GM21360 (cell line): ENCODE measurements around the gene DDC.
A peak's percentile ranks its signal among the peaks of the same experiment; 100 is the strongest.
"Not testable (repeated sequence)": the region's sequence is repeated elsewhere in the genome, so short reads cannot be mapped to it uniquely, and the experiment has no call there.

Source experiments
- ATAC-seq: cut with Tn5 transposase; IDR thresholded peaks from one replicate; pipeline ENCODE4 v1.9.1; 2021; ENCODE audit warnings: mild to moderate bottlenecking, moderate library complexity; ENCODE audit not compliant: unreplicated experiment

Gene DDC

DNA sequence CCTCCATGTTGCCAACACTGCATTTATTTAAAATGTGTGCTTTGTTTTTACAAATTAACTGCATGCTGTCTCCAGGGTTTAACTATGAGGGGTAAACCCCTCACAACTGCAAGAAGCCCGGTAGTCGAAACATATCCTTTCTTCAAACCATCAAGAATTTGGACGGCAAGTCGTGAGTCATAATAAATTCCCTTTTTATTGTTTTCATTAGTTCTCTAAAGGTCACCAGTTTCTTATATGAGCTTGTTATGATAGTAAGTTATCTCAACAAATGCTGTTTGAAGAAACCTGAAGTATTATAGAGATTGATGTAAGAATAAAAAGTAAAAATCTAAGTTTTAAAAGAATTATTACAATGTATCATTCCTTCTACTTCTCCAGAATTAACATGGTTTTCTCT, 102.8 kb downstream of the DDC start:
- no peak for ATAC-seq

DNA sequence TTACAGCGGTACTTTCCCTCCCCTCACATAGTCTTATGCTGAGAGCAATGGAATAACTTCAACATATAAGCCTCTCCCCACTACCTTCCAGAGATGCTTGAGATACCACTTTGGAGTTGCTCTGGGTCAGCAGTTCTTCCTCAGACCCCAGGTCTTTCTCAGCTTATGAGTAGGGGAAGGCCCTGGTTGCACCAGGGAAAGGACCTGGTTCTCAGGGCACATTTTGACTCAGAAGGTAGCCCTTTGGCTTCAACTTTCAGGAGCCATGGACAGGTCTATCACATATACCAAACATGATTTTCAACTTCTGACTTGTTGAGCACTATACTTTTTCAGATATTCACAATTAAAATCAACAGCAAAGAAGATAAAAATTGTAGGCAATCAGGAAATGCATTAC, 103.5 kb downstream of the DDC start:
- no peak for ATAC-seq

DNA sequence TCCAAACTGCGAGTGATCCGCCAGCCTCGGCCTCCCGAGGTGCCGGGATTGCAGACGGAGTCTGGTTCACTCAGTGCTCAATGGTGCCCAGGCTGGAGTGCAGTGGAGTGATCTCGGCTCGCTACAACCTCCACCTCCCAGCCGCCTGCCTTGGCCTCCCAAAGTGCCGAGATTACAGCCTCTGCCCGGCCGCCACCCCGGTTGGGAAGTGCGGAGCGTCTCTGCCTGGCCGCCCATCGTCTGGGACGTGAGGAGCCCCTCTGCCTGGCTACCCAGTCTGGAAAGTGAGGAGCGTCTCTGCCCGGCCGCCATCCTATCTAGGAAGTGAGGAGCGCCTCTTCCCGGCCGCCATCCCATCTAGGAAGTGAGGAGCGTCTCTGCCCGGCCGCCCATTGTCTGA, 106.0 kb downstream of the DDC start:
- not testable (repeated sequence) for ATAC-seq

DNA sequence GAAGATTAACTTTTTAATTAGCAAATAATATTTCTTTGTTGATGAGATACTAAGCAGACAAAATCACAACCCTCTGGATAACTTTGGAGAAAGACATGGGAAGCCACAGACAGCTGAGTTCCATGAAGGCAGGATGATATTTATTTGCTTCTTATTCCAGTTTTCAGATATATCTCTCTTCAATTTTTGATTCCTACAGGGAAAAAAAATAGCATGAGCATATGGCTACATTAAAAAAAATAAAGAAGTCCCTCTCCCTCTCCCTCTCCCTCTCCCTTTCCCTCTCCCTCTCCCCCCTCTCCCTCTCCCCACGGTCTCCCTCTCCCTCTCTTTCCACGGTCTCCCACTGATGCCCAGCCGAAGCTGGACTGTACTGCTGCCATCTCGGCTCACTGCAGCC, 106.6 kb downstream of the DDC start:
- not testable (repeated sequence) for ATAC-seq

DNA sequence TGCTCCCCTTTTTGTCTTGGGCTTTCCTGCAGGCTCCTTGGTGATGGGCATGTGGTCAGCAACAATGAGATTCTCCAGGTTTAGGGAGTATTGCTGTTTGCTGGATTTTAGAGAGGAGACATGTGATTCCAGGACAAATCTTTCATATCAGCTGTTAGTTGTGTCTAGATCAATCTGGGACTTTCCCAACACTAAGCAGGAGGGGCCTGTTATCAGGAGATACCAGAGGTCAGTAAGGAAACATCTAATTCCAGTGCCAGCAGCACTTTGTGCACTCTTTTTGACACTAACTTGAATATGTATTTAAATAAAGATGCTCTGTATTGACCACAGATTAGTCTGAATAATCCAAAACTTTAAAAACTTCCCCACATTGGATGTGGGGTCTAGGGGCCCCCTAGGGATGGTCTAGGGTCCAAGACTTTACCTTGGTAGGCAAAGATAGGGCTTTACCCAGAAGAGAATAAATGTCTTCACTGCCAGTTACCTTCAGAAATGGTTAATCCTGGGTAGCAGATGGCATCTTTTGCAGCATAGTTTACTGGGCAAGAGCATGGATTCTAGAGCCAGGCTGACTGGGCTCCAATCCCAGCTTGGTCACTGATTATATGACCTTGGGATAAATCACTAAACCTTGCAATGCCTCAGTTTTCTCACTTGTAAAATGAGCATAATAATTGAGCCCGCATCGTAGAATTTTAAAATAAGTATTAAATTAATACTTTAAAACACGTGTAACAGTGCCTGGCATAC, 108.7 kb downstream of the DDC start:
- ATAC-seq = no peak

DNA sequence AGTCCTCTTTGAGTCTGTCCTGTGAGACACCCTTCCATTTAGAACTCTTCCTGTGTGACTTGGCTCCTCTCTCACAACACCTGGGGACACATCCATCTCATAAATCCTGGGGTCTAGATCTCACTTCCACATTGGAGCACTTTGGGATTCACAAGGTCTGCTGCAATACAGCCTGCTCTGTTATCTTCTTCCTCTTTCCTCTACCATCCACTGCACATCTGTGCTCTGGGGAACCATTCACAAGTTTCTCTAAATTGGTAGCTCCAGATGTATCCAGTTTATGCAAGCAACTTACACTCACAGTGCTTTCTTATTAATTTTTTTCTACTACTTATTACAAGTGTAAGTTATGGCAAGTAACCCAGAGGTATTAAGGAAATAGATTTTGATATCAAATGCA, 109.5 kb downstream of the DDC start:
- ATAC-seq = no peak

DNA sequence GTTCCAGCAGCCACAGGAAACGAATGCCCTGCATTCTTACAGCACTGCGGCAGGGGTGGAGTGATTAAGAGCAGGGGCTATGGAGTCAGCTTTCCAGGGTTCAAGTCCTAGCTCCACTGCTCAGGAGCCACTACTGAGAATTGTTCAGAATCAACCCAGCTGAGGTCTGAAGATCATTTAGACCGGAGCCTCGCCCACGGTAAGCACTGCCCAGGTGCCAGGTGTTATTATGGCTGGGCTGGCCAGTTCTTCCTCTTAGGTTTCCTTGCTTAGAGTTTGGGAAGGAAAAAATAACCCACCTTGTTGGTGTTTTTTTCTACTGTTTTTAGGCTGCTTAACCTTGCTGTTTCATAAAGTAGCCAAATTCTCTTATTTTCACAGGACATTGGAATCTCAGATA, 110.2 kb downstream of the DDC start:
- ATAC-seq = no peak

DNA sequence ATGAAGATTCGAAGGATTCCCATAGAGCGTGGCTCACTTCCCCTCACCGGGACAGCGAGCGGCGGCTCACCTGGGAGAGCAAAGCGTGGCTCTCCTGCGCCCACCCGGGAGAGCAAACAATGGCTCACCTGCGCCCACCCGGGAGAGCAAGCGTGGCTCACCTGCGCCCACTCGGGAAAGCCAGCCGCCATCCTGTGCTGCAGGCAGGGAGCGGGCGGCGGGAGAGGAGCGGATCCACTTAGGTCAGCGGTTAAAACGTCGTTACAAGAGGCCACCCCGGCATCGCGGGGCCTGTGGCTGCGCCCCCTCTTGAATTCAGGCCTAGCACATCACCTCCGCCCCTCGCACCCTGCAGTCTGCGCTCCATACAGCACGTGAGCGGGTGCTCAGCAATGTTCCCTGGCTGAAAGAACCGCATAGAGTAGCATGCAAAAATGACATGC, 114.6 kb downstream of the DDC start:
- peak; percentile 6 for ATAC-seq

DNA sequence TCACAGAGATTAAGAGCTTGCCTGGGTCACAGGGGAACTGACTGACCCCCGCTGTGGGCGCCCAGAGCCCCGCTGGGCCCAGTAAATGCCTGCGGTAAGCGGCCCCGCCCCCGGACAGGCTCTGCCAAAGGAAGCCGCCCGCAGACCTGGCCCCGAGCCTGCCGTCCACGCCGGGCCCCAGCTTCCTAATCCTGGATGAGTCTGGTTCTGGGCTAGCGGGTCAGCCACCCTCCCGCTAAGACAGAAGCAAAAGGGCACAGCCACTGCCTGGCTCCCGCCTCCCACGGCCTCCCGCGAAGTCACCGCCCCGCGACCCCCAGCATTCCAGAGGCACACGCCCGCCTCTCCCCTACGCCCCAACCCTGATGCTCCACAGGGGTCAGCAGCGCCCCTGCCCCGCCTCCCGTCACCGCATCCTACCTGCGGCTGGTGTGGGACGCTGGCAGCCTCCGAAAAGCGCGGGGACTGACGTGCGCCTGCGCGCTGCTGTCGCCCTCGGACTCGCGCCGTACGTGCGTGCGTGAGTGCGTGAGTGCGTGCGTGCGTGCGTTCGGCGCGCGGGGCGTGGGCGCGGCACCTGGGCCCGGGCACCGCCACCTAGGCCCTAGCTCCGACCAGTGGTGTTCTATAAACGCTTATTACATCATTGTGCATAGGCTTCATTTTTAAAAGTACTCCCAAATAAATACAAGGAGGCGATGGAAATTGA, 115.2 kb downstream of the DDC start, which contains the start of gene FIGNL1:
FIGNL1 (minus strand) TSS at position 470 of the 709 bp plus-strand sequence. CDS start 3,063 bp downstream, outside the sequence.
- peak; percentile 80 for ATAC-seq

DNA sequence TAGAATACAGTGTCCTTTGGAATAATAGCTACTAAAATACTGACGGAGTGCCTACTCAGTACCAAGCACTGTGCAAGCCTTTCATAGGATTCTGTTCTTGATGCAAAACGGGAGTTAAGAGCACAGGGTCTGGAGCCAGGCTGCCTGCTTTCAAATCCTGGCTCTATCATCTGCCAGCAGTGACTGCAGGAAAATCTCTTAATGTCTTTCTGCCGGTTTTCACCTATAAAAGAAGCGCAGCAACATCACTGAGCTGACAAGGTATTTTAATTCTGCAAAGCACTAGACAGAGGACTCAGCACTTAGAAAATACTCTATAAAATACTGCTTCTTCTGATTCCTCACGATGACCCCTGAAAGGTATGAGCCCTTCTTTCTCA, 115.7 kb downstream of the DDC start:
- ATAC-seq = no peak

DNA sequence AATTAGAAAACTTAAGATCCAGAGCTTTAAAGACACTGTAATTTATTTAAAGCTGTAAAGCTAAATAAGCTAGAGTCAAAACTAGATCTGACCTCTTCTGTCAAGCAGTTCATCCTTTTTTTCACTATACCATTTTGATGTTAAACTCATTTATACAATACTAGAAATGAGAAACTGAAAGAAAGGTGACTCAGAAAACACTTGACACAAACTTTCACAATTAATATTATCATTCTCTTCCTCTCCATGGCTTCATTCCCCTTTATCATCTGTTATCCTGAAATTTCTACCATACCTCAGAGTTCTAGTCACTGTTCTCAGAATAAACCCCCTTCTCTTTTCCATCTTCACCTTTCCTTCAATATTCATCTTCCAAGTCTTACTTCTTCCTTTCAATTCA, 116.4 kb downstream of the DDC start:
- ATAC-seq = peak; percentile 35

DNA sequence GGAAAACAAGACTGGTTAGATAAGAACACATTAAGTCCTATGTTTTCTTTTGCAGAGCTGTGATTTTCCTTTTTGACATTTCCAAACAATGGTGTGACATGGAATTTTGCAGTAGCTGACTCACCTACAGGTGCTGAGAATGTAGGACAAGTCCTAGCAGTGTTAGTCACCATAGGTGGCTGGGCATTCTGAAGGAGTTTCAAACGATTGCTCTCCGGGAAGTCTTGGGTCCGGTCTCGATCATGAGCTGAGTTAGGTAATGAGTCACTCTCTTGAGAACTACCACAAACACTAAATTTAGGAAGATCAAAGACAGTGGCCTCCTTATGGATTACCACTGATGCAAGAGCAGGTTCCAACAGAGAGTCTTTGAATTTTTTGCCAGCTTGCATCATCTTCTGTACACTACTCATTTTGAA, 118.7 kb downstream of the DDC start:
- peak; percentile 47 for ATAC-seq

DNA sequence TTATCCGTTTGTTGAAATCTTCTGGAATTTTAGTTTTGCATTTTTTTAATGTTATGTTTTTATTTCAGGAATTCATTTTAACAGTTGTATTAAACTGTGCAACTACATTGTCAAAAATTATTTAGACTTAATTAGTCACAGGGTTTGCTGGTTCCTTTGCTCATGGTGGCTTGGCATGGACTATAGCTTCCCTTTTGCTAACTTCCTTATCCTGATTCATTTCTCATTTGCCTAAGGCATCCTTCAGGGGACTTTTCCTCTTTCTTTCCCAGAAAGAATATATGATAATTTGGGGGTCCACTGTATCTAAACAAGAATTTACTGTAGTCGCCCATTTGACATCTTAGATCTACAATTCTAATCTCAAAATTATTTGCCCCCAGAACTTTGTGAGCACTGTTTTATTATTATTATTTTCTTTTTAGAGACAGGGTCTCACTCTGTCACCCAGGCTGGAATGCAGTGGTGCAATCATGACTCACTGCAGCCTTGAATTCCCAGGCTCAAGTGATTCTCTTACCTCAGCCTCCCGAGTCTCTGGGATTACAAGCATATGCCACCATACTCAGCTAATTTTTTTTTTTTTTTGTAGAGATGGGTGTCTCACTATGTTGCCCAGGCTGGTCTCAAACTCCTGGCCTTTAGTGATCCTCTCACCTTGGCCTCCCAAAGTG, 128.9 kb downstream of the DDC start:
- ATAC-seq = no peak

DNA sequence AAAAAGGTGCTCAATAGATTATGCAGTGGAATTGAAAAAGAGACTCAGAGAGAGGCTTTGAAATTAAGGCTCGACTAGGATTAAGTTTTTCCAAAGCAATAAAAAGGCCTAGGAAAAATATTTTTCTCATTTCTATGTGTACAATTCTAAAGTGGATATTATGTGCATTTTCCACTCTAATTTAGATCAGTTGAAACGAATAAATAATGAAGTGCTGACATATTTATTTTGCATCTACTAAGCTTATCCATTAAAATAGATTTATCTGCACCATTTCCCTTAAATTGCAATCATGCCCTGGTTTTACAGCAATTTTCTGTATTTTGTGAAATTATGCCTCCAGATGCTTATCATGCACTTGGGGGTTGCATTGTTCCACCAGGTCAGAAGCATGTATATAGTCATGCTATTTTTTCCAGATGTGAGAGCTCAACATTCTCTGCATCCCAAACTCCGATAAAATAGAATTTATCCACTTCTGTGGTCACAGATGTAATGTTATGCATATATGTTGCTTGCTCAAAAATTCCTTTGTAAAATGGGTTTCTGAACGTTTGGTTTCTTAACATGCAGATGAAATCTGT, 133.4 kb downstream of the DDC start:
- ATAC-seq = no peak

DNA sequence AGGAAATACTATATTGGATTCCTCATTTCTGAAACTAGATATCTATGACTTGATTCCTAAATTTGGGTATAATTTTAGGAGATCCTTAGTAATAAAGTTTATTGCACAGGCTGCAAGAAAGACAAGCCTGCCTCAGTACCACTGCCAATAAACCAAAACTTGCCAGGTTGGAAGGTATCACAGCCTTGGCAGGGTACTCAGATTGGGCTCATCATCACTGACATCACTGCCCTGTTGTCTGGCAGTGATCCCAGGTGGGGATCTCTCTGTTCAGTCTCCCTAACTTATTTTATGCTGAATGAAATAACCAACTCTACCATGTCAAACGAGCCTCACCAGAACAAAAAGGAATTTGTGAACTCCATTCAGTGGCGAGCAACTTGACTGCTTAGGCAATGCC, 133.9 kb downstream of the DDC start:
- ATAC-seq = no peak

DNA sequence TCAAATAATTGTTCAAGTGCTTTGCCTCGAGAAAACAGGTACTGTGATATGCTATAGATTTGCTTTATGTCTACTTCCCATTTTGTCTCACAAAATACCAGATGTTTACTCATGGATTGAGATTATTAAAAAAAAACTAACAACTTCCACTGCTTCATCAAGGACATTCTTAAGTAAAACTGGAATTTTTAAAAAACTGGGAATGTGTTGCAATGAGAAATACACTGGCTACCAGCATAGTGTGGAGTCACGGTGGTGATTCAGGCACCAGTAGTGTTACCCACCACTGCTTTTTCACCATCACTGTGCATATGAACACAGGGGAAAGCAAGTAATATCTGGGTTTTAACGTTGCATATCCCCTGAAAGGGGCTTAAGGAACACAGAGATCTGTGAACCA, 136.3 kb downstream of the DDC start:
- ATAC-seq = no peak

DNA sequence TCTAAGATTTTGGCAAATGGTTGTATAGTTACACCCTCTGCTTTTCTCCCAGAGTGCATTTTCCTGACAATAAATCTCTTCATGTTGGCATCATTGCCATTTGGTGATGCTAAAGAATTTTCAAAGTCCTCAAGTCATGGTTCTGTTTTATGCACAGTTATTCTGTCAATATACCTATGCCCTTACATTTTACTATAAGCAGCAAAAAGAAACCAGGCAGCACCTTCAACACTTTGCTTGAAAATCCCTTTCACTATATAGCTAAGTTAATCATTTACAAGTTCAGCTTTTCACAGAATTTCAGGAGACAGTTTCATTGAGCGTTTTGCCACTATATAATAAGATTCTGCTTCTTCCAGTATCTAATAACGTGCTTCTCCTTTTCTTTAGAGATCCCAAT, 137.7 kb downstream of the DDC start:
- ATAC-seq = no peak

DNA sequence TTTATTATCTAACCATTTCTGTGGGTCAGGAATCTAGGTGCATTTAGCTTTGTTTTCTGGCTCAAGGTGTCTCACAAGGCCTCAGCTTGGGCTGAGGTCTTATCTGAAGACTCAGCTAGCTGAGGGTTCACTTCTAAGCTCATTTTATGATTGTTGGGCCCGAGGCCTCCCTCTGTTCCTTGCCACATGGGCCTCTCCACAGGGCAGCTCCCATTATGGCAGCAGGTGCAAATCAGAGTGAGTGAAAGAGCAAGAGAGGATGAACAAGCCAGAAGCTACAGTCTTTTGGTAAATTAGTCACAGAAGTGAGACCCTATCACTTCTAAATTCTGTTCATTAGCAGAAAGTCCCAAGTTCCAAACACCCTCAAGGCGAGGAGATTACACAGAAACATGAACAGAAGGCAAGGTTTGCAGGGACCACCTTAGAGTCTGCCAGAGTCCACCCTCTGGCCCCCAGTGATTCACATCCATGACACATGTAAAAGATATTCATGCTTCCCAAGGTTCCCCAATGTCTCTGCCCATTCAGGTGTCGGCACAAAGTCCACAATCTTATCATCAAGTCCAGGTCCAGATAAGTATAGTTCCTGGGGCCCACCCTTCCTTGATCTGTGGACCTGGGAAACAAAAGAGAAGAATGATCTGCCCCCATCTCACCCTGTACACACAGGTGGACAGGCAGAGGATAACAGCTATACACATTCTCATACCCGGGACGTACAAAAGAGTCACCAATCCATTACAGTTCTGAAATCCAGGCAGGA, 138.7 kb downstream of the DDC start:
- ATAC-seq = no peak

DNA sequence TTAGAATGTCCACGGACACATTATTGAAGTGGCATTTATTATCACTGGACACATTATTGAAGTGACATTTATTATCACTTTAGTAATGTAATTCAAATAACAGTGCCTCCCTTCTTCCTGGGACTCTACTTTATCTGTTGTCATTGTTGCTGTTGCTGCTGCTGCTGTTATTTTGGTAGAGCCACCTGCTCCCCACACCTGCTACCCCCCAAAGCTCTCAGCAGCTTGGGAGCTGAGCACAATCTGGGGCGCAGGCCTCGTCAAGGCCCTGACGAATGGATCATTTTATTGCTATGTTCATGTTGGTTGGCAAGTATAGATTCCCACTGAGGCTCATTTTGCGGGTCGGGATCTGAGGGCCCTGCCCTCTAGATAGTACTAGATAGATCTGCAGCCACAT, 139.9 kb downstream of the DDC start:
- no peak for ATAC-seq

DNA sequence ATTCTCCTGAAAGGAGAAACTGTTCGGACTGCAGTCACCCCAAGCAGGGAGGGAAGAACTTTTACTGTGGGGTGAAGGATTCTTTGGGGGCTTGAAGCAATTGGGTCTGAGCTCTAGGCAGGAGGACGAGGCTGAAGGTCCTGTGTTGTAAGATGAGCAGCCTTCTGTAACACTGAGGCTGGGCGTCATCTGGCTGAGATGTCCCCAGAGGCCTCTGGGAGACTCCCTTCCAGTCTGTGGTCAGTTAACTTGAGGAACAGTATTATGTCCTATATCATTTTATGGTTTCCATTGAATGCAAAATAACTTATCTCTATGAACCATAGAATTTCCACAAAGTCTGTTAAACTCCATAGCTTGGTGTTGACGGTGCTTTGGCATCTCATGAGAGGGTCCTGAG, 141.3 kb downstream of the DDC start:
- no peak for ATAC-seq

DNA sequence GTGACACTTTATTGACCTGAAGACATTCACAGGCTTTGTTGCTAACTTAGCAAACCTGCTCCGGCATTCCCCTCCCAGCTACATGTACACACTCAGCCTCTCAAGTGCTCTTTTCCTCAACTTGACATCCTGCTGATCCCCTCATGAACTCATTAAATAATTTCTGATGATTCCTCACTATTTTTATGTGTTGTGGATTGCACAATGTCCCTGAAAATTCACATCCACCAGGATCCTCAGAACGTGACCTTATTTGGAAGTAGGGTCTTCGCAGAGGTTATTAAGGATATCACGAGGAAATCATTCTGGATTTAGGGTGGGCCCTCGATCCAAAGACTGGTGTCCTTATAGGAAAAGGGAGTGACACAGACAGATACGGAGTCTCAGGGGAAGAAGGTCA, 142.3 kb downstream of the DDC start:
- ATAC-seq = no peak
